Suppressor macrophage treated with lipopolysaccharide for 1 hour (primary cell): ENCODE results near the gene TLL1.

Source experiments
- DNase-seq, 3 donors: peaks; one replicate each; pipeline ENCODE4 v3.0.0-alpha.2; 2020 to 2022

TLL1 gene

GRCh38 chr4:165905405-165906027, 32.5 kb downstream of the TLL1 start:
- no peak for DNase-seq

GRCh38 chr4:165906272-165906671, 33.2 kb downstream of the TLL1 start:
- no peak for DNase-seq

GRCh38 chr4:165909947-165910346, 36.9 kb downstream of the TLL1 start:
- no peak for DNase-seq

GRCh38 chr4:165915215-165915614, 42.2 kb downstream of the TLL1 start:
- DNase-seq = no peak

- no peak for DNase-seq
These were observed 48.5 kb downstream of the TLL1 start for GRCh38 chr4:165921546-165921945.

- no peak for DNase-seq
These were observed 49.7 kb downstream of the TLL1 start for GRCh38 chr4:165922747-165923146.

- DNase-seq = no peak
These were observed 53.3 kb downstream of the TLL1 start for GRCh38 chr4:165926307-165926706.

GRCh38 chr4:165927366-165927765, 54.3 kb downstream of the TLL1 start:
- no peak for DNase-seq

GRCh38 chr4:165927815-165928214, 54.8 kb downstream of the TLL1 start:
- no peak for DNase-seq

GRCh38 chr4:165928601-165929000, 55.6 kb downstream of the TLL1 start:
- no peak for DNase-seq

GRCh38 chr4:165929662-165930061, 56.6 kb downstream of the TLL1 start:
- no peak for DNase-seq

GRCh38 chr4:165931741-165932140, 58.7 kb downstream of the TLL1 start:
- DNase-seq = no peak

- DNase-seq = no peak
These were observed 71.9 kb downstream of the TLL1 start for GRCh38 chr4:165944900-165945299.

GRCh38 chr4:165945991-165946390, 73.0 kb downstream of the TLL1 start:
- no peak for DNase-seq

- DNase-seq = no peak
These were observed 74.0 kb downstream of the TLL1 start for GRCh38 chr4:165947019-165947418.

GRCh38 chr4:165953181-165953580, 80.1 kb downstream of the TLL1 start:
- no peak for DNase-seq

- DNase-seq = no peak
These were observed 90.6 kb downstream of the TLL1 start for GRCh38 chr4:165963621-165964020.

GRCh38 chr4:165964591-165964990, 91.6 kb downstream of the TLL1 start:
- DNase-seq = no peak

GRCh38 chr4:165965503-165965902, 92.5 kb downstream of the TLL1 start:
- DNase-seq = no peak

GRCh38 chr4:165966833-165967232, 93.8 kb downstream of the TLL1 start:
- DNase-seq = no peak

GRCh38 chr4:165967486-165967885, 94.4 kb downstream of the TLL1 start:
- no peak for DNase-seq

- no peak for DNase-seq
These were observed 97.8 kb downstream of the TLL1 start for GRCh38 chr4:165970703-165971420.

- DNase-seq = no peak
These were observed 98.4 kb downstream of the TLL1 start for GRCh38 chr4:165971446-165971845.

- DNase-seq = no peak
These were observed 98.9 kb downstream of the TLL1 start for GRCh38 chr4:165971933-165972332.

- DNase-seq = no peak
These were observed 99.7 kb downstream of the TLL1 start for GRCh38 chr4:165972747-165973146.
